Adrenal gland (tissue), 5 donors: ENCODE results near the gene UNC13C.

Experiments
- POLR2A ChIP-seq, 2 donors: fragments of 450-650 bp; IDR thresholded peaks; one replicate each; pipeline ENCODE4 v1.6.1; 2017; ENCODE audit warnings: antibody characterized with exemption in 2 of 2, mild to moderate bottlenecking in 2 of 2, moderate library complexity in 1 of 2
- TF ChIP-seq, protein P1 (sequence below), 6 experiments: fragments of 450-650 bp in 4 of 6; fragments of 200-600 bp in 2 of 6; sonication (generic) in 1 of 6; IDR thresholded peaks; 1 replicate in 5 of 6; 2 replicates in 1 of 6; pipeline versions ENCODE4 v1.5.1 to v1.8.0; 2016 to 2021; ENCODE audit warnings: antibody characterized with exemption in 6 of 6, mild to moderate bottlenecking in 2 of 6, moderate library complexity in 1 of 6
- donor health status: DM: no; HTN: no; CAD: no.

DNA sequence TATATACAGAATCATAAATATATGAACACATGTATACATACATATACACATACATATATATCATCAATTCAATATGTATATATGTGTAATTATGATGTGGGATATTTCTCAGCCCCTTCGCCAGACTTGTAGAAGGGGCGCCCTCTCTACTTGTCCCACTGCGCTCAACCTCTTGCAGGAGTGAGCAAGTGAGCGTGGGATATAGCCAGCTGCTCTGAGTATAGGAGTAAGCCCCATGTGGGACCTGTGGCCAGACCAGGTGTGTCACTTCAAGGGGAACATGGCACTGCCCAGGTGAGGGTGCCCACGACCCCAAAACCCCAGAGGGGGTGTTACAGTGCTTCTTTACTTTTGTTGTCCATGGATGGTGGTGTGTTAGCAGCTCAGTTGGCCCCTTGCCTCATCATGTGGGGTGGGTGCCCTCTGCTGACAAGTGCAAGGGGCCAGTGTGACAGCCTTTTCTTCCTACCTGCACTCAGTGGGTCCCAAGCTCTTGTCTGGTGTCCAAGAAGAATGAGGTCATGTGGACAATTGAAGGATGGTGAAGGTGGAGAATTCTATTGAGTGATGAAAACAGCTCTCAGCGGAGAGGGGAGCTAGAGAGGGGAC, 304.1 kb downstream of the UNC13C start:
- no peak for TF ChIP-seq POLR2A (IDR thresholded peaks at IDR 0.05)
- TF ChIP-seq, protein P1, sequence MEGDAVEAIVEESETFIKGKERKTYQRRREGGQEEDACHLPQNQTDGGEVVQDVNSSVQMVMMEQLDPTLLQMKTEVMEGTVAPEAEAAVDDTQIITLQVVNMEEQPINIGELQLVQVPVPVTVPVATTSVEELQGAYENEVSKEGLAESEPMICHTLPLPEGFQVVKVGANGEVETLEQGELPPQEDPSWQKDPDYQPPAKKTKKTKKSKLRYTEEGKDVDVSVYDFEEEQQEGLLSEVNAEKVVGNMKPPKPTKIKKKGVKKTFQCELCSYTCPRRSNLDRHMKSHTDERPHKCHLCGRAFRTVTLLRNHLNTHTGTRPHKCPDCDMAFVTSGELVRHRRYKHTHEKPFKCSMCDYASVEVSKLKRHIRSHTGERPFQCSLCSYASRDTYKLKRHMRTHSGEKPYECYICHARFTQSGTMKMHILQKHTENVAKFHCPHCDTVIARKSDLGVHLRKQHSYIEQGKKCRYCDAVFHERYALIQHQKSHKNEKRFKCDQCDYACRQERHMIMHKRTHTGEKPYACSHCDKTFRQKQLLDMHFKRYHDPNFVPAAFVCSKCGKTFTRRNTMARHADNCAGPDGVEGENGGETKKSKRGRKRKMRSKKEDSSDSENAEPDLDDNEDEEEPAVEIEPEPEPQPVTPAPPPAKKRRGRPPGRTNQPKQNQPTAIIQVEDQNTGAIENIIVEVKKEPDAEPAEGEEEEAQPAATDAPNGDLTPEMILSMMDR (IDR thresholded peaks at IDR 0.05) = no peak
